ENCODE data around the gene DNMT3A. TPM values are rescaled to one million over a fixed set of nuclear protein-coding genes. Genes with fewer than 3 reads are reported as not detected.
"Not testable (repeated sequence)": the region's sequence is repeated elsewhere in the genome, so short reads cannot be mapped to it uniquely, and the experiment has no call there.

The DNMT3A gene
- total RNA-seq, 1 donor from 2014 or later: 16.5 TPM

DNA sequence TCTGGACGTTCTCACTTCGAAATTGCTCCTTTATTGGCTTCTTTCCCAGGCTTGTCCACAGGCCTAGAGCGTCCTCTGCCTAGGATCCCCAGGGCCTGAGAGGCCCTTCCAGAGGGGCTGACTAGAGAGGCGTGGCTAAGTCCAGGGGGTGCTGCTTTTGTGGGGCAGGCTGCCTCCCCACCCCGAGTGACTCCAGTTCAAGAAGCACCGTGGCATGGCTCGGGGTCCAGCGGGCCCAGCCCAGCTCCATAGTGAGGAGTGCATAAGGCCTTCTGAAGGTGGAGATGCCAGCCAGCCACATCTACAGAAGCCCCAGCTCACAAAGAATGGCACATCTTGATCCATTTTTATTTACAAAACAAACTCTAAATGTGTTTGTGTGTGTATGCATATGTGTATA is 128.5 kb downstream of the DNMT3A start:
- TF ChIP-seq, protein P1, sequence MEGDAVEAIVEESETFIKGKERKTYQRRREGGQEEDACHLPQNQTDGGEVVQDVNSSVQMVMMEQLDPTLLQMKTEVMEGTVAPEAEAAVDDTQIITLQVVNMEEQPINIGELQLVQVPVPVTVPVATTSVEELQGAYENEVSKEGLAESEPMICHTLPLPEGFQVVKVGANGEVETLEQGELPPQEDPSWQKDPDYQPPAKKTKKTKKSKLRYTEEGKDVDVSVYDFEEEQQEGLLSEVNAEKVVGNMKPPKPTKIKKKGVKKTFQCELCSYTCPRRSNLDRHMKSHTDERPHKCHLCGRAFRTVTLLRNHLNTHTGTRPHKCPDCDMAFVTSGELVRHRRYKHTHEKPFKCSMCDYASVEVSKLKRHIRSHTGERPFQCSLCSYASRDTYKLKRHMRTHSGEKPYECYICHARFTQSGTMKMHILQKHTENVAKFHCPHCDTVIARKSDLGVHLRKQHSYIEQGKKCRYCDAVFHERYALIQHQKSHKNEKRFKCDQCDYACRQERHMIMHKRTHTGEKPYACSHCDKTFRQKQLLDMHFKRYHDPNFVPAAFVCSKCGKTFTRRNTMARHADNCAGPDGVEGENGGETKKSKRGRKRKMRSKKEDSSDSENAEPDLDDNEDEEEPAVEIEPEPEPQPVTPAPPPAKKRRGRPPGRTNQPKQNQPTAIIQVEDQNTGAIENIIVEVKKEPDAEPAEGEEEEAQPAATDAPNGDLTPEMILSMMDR (IDR thresholded peaks at IDR 0.05; ENCODE audit: borderline replicate concordance): no peak
- Histone ChIP-seq H3K9me3 (replicated peaks) (no peaks in the 10 kb centered on the region), H3K36me3 (no peaks in the 10 kb centered on the region), H3K4me1 (peaks cover 4% of the 10 kb centered on the region), H3K4me3 (no peak overlapping the region), H3K27me3 (ENCODE audit: low read depth) (no peaks in the 10 kb centered on the region), H3K27ac (replicated peaks) (no peak overlapping the region)
- DNase-seq: no peak
- intact Hi-C loops (cut with micrococcal nuclease): no loop called here

DNA sequence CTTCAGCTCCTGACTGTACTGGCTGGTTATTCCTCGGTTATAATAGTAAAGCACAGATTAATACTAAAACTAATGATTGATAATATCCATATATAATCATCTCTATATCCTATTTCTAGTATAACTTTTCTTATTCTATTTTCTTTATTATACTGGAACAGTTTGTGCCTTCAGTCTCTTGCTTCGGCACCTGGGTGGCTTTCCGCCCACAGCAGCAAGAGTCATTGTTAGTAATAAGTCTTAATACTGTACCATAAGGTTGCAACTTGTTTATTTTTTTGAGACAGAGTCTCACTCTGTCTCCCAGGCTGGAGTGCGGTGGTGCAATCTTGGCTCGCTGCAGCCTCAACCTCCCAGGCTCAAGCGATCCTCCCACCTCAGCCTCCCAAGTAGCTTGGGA is 130.8 kb downstream of the DNMT3A start:
- H3K4me3 ChIP-seq; H3K9me3 ChIP-seq (replicated peaks); H3K27me3 ChIP-seq (ENCODE audit: low read depth); H3K36me3 ChIP-seq; DNase-seq; H3K4me1 ChIP-seq; H3K27ac ChIP-seq (replicated peaks); intact Hi-C loops (cut with micrococcal nuclease): not testable (repeated sequence)

DNA sequence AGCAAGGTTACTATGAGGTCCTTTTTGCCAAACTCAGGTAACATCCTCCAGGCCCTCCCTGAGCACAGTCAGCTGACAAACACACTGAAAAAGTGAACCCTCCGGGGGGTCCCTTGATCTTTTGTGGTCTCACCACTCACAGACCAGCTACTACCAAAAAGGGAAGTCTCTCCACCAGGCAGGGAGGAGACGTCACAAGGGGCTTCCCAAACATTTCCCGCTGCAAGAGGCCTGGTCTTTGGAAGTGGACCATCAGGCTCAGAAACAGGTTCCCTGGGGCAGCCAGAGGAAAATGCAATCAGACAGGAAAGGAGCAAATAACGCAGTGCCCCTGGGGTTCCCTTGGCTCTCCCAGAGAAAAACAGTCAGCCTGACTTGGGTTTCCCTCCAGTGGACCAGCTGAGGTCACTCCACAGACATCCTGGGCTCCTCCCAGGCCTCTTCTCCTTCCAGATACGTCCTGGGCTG is 134.6 kb downstream of the DNMT3A start:
- no peak overlapping the region for H3K27ac ChIP-seq (replicated peaks)
- no peaks in the 10 kb centered on the region for H3K36me3 ChIP-seq
- intact Hi-C loops (cut with micrococcal nuclease): no loop called here
- no peak for DNase-seq
- H3K9me3 ChIP-seq (replicated peaks): no peaks in the 10 kb centered on the region
- no peaks in the 10 kb centered on the region for H3K27me3 ChIP-seq (ENCODE audit: low read depth)
- H3K4me1 ChIP-seq: peaks cover 7% of the 10 kb centered on the region
- TF ChIP-seq, protein P1 (IDR thresholded peaks at IDR 0.05; ENCODE audit: borderline replicate concordance): no peak
- no peak overlapping the region for H3K4me3 ChIP-seq

DNA sequence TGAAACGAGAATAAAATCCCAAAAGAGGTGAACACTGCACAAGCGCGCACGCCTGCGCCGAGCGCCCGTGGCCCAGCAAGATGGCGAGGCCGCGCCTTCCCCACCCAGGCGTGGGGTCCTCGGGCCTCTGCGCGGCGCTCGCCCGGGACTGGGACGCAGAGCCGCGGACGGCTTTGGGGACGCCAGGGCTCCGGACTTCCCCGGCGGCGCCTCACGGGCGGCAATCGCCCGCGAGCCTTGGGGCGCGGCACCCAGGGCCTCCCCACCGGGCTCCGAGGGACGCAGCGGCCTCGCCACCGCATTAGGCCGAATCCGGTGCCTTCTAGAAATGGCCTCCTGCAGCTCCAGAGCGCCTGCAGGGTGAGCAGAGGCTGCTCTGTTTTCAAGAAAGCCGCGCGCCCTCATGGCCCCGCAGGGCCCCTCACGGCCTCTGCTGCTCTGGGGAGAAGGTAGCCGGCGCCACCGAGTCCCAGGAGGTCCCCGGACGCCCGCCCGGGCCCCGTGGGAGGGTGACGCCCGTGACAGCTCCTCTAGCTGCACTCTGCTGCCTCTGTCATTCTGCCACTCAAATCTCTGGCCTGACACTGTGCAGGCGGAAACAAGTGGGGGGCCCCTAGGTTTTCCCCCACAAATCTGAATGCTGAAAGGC is 137.4 kb downstream of the DNMT3A start:
- DNase-seq: no peak
- H3K27me3 ChIP-seq (ENCODE audit: low read depth): no peaks in the 10 kb centered on the region
- no peaks in the 10 kb centered on the region for H3K9me3 ChIP-seq (replicated peaks)
- no peaks in the 10 kb centered on the region for H3K36me3 ChIP-seq
- intact Hi-C loops (cut with micrococcal nuclease): no loop called here
- H3K27ac ChIP-seq (replicated peaks): no peak overlapping the region
- H3K4me3 ChIP-seq: peak overlapping the region; percentile 55
- peaks cover 7% of the 10 kb centered on the region for H3K4me1 ChIP-seq
- TF ChIP-seq, protein P1 (IDR thresholded peaks at IDR 0.05; ENCODE audit: borderline replicate concordance): peak; percentile 13

DNA sequence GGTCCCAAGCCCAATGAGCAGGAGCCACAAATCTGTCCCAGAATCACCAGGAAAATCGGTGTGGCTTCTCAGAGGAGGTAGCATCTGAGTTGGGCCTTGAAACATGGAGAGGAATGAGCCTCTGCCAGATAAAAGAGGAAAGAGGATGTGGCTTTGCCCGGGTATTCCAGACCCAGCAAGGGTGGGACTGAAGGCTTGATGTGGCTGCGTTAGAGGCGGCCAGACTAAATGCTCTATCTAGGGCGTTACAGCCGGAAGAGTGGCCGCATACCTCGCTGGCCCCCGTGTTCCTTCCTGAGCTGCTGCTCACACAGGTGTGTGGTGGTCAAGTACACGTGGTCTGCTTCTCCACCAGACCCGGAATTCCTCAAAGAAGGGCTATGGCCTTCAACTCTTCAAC is 139.4 kb downstream of the DNMT3A start:
- intact Hi-C loops (cut with micrococcal nuclease): no loop called here

DNA sequence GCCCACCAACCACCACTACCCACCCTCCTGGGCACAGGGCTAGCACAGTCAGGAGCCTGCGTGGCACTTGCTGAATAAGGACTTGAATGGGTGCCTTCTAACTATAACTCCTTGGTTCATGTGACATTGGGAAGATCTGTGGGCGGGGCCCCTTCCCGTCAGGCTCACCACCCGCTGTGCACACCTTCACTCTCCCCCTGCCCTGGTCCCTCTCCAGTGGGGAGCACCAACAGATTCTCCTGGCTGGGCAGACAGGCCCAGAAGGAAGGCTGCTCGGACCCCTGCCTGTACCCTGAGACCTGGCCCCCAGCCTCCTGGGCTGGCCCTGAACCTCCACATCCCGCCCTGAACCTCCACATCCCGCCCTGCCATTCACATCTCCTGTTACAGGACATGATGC is 139.9 kb downstream of the DNMT3A start:
- no peak overlapping the region for H3K4me3 ChIP-seq
- no peak for DNase-seq
- intact Hi-C loops (cut with micrococcal nuclease): no loop called here

More for the DNA sequence above, 139.4 kb downstream of the DNMT3A start:
- H3K4me1 ChIP-seq: peaks cover 7% of the 10 kb centered on the region
- TF ChIP-seq, protein P1 (IDR thresholded peaks at IDR 0.05; ENCODE audit: borderline replicate concordance): no peak
- H3K27me3 ChIP-seq (ENCODE audit: low read depth): no peaks in the 10 kb centered on the region
- H3K36me3 ChIP-seq: no peaks in the 10 kb centered on the region
- DNase-seq: no peak
- H3K4me3 ChIP-seq: no peak overlapping the region
- no peak overlapping the region for H3K27ac ChIP-seq (replicated peaks)
- no peaks in the 10 kb centered on the region for H3K9me3 ChIP-seq (replicated peaks)

More for the DNA sequence above, 139.9 kb downstream of the DNMT3A start:
- Histone ChIP-seq H3K27ac (replicated peaks) (no peak overlapping the region), H3K36me3 (no peaks in the 10 kb centered on the region), H3K4me1 (peaks cover 7% of the 10 kb centered on the region), H3K9me3 (replicated peaks) (no peaks in the 10 kb centered on the region), H3K27me3 (ENCODE audit: low read depth) (no peaks in the 10 kb centered on the region)
- TF ChIP-seq, protein P1 (IDR thresholded peaks at IDR 0.05; ENCODE audit: borderline replicate concordance): no peak
